Parathyroid adenoma (tissue), 2 donors: ENCODE data around the gene SLC17A1.

Experiments used
- H2AFZ ChIP-seq: fragments of 300-600 bp; sonication (generic); one replicate; pipeline ENCODE4 v1.7.0; 2017; ENCODE audit warnings: antibody characterized with exemption, mild to moderate bottlenecking
- H3K27ac ChIP-seq: fragments of 300-600 bp; sonication (generic); one replicate; pipeline ENCODE4 v1.7.0; 2017
- H3K27me3 ChIP-seq: fragments of 300-600 bp; sonication (generic); one replicate; pipeline ENCODE4 v1.7.0; 2017; ENCODE audit warnings: low read length; ENCODE audit not compliant: control insufficient read depth, insufficient read depth
- H3K36me3 ChIP-seq: fragments of 300-600 bp; sonication (generic); one replicate; pipeline ENCODE4 v1.7.0; 2017; ENCODE audit warnings: low read length; ENCODE audit not compliant: control insufficient read depth, insufficient read depth
- H3K4me1 ChIP-seq: fragments of 300-600 bp; sonication (generic); one replicate; pipeline ENCODE4 v1.7.0; 2017; ENCODE audit warnings: control low read depth
- H3K4me2 ChIP-seq: fragments of 300-600 bp; sonication (generic); one replicate; pipeline ENCODE4 v1.7.0; 2017; ENCODE audit warnings: low read length
- H3K4me3 ChIP-seq: fragments of 300-600 bp; sonication (generic); one replicate; pipeline ENCODE4 v1.7.0; 2017; ENCODE audit warnings: low read depth, low read length
- H3K79me2 ChIP-seq: fragments of 300-600 bp; sonication (generic); one replicate; pipeline ENCODE4 v1.7.0; 2017; ENCODE audit warnings: control low read depth
- H3K9ac ChIP-seq: fragments of 300-600 bp; sonication (generic); one replicate; pipeline ENCODE4 v1.7.0; 2017; ENCODE audit warnings: mild to moderate bottlenecking
- H3K9me3 ChIP-seq: fragments of 300-600 bp; sonication (generic); one replicate; pipeline ENCODE4 v1.7.0; 2017; ENCODE audit warnings: low read length; ENCODE audit not compliant: control insufficient read depth
- TF ChIP-seq, protein P1 (sequence below): fragments of 300-600 bp; sonication (generic); IDR thresholded peaks from one replicate; pipeline ENCODE4 v1.7.0; 2017; ENCODE audit warnings: antibody characterized with exemption, mild to moderate bottlenecking
- donor health status: primary hyperparathyroidism.

SLC17A1 gene

GRCh38 chr6:25833136-25833535, 1.3 kb upstream of the SLC17A1 start:
- no peak overlapping the region for H3K27ac ChIP-seq
- H3K79me2 ChIP-seq: no peaks in the 10 kb centered on the region
- H3K4me3 ChIP-seq: no peak overlapping the region
- H2AFZ ChIP-seq: no peak overlapping the region
- no peaks in the 10 kb centered on the region for H3K9me3 ChIP-seq
- TF ChIP-seq, protein P1, sequence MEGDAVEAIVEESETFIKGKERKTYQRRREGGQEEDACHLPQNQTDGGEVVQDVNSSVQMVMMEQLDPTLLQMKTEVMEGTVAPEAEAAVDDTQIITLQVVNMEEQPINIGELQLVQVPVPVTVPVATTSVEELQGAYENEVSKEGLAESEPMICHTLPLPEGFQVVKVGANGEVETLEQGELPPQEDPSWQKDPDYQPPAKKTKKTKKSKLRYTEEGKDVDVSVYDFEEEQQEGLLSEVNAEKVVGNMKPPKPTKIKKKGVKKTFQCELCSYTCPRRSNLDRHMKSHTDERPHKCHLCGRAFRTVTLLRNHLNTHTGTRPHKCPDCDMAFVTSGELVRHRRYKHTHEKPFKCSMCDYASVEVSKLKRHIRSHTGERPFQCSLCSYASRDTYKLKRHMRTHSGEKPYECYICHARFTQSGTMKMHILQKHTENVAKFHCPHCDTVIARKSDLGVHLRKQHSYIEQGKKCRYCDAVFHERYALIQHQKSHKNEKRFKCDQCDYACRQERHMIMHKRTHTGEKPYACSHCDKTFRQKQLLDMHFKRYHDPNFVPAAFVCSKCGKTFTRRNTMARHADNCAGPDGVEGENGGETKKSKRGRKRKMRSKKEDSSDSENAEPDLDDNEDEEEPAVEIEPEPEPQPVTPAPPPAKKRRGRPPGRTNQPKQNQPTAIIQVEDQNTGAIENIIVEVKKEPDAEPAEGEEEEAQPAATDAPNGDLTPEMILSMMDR: no peak
- no peaks in the 10 kb centered on the region for H3K27me3 ChIP-seq
- H3K4me1 ChIP-seq: no peaks in the 10 kb centered on the region
- H3K36me3 ChIP-seq: no peaks in the 10 kb centered on the region
- H3K9ac ChIP-seq: no peak overlapping the region
- H3K4me2 ChIP-seq: no peak overlapping the region

- Histone ChIP-seq H3K9me3 (no peaks in the 10 kb centered on the region), H3K4me2 (no peak overlapping the region), H2AFZ (no peak overlapping the region), H3K27ac (no peak overlapping the region), H3K79me2 (no peaks in the 10 kb centered on the region), H3K4me1 (no peaks in the 10 kb centered on the region), H3K9ac (no peak overlapping the region), H3K4me3 (no peak overlapping the region), H3K27me3 (no peaks in the 10 kb centered on the region), H3K36me3 (no peaks in the 10 kb centered on the region)
- TF ChIP-seq, protein P1: no peak
Observed at GRCh38 chr6:25832670-25833069, 818 bp upstream of the SLC17A1 start.

- no peak overlapping the region for H3K4me3 ChIP-seq
- H3K4me2 ChIP-seq: no peak overlapping the region
- no peaks in the 10 kb centered on the region for H3K9me3 ChIP-seq
- no peak overlapping the region for H2AFZ ChIP-seq
- H3K79me2 ChIP-seq: no peaks in the 10 kb centered on the region
- no peaks in the 10 kb centered on the region for H3K4me1 ChIP-seq
- TF ChIP-seq, protein P1: no peak
- no peak overlapping the region for H3K9ac ChIP-seq
- no peaks in the 10 kb centered on the region for H3K36me3 ChIP-seq
- H3K27ac ChIP-seq: no peak overlapping the region
- no peaks in the 10 kb centered on the region for H3K27me3 ChIP-seq
Observed at GRCh38 chr6:25832307-25832662, 433 bp upstream of the SLC17A1 start.

DNA sequence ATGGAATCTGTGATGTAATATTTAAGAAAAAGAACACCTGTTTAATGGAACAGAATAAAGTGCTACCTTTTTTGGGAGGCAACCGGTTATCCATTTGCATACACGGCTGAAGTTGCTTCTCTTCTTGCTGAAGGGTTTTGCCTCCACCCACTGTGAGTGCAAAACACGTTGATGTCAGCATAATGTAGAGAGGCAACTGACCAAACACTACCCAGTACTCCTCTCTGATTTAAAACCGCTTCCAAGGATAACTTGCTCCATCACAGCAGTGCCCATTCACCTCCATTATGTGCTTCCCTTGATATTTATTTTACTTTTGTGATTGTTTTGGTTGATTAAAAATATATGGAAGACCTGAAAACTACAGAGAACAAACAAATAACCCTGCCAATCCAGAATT, 1.4 kb downstream of the SLC17A1 start:
- Histone ChIP-seq H3K27me3 (no peaks in the 10 kb centered on the region), H3K36me3 (no peaks in the 10 kb centered on the region), H3K4me1 (no peaks in the 10 kb centered on the region), H3K4me2 (no peak overlapping the region), H3K27ac (no peak overlapping the region), H2AFZ (no peak overlapping the region), H3K4me3 (no peak overlapping the region), H3K9me3 (no peaks in the 10 kb centered on the region), H3K79me2 (no peaks in the 10 kb centered on the region), H3K9ac (no peak overlapping the region)
- TF ChIP-seq, protein P1: no peak

GRCh38 chr6:25829375-25829774, 2.5 kb downstream of the SLC17A1 start:
- no peaks in the 10 kb centered on the region for H3K36me3 ChIP-seq
- H3K27me3 ChIP-seq: no peaks in the 10 kb centered on the region
- H2AFZ ChIP-seq: no peak overlapping the region
- TF ChIP-seq, protein P1: no peak
- no peak overlapping the region for H3K9ac ChIP-seq
- no peaks in the 10 kb centered on the region for H3K9me3 ChIP-seq
- no peaks in the 10 kb centered on the region for H3K79me2 ChIP-seq
- H3K4me1 ChIP-seq: no peaks in the 10 kb centered on the region
- H3K4me2 ChIP-seq: no peak overlapping the region
- H3K27ac ChIP-seq: no peak overlapping the region
- no peak overlapping the region for H3K4me3 ChIP-seq
